Measurements from ENCODE around the gene GRK4.
"Not testable (repeated sequence)": the region's sequence is repeated elsewhere in the genome, so short reads cannot be mapped to it uniquely, and the experiment has no call there.

Gene GRK4

GRCh38 chr4:3043282-3044020 is 80.1 kb downstream of the GRK4 start:
- DNase-seq: peak; percentile 18

- peak; percentile 82 for DNase-seq
Measured at GRCh38 chr4:3044870-3045819, 81.8 kb downstream of the GRK4 start.

GRCh38 chr4:3046162-3046561 is 82.8 kb downstream of the GRK4 start:
- DNase-seq: peak; percentile 32

- DNase-seq: no peak
Measured at GRCh38 chr4:3046623-3047022, 83.3 kb downstream of the GRK4 start.

GRCh38 chr4:3047464-3048286 is 84.3 kb downstream of the GRK4 start:
- peak; percentile 81 for DNase-seq

- DNase-seq: not testable (repeated sequence)
Measured at GRCh38 chr4:3051141-3051897, 87.9 kb downstream of the GRK4 start.

GRCh38 chr4:3054169-3054759 is 90.9 kb downstream of the GRK4 start:
- peak; percentile 29 for DNase-seq

- DNase-seq: peak; percentile 37
Measured at GRCh38 chr4:3059943-3060342, 96.6 kb downstream of the GRK4 start.

GRCh38 chr4:3060946-3061345 is 97.6 kb downstream of the GRK4 start:
- DNase-seq: no peak

GRCh38 chr4:3062471-3062870 is 99.1 kb downstream of the GRK4 start:
- no peak for DNase-seq

- no peak for DNase-seq
Measured at GRCh38 chr4:3065551-3065950, 102.2 kb downstream of the GRK4 start.

- DNase-seq: no peak
Measured at GRCh38 chr4:3066836-3067400, 103.5 kb downstream of the GRK4 start.

- DNase-seq: no peak
Measured at GRCh38 chr4:3067473-3068001, 104.2 kb downstream of the GRK4 start.

GRCh38 chr4:3069661-3070199 is 106.4 kb downstream of the GRK4 start:
- DNase-seq: no peak

GRCh38 chr4:3070709-3071500 is 107.5 kb downstream of the GRK4 start:
- DNase-seq: no peak

GRCh38 chr4:3071811-3072210 is 108.4 kb downstream of the GRK4 start:
- DNase-seq: no peak

GRCh38 chr4:3073158-3074077 is 110.0 kb downstream of the GRK4 start:
- DNase-seq: no peak

GRCh38 chr4:3074078-3074845 is 110.9 kb downstream of the GRK4 start, which contains the start of the genes HTT and HTT-AS:
Gene HTT (plus strand): TSS chr4:3074681. CDS start chr4:3074826, 145 bp downstream.
Gene HTT-AS (minus strand): TSS chr4:3074538.
- peak; percentile 97 for DNase-seq
